Nephron (organoid): Measurements from ENCODE around the gene SPRR4.

ENCODE experiments used
- H3K27ac Mint-ChIP-seq, 3 experiments: 2 replicates each; pipeline ENCODE4 v1.8.0; 2020; ENCODE audit warnings: mixed read lengths in 3 of 3, mild to moderate bottlenecking in 2 of 3, moderate library complexity in 1 of 3
- H3K27me3 Mint-ChIP-seq: 2 replicates; pipeline ENCODE4 v1.8.0; 2021; ENCODE audit warnings: low read depth, mild to moderate bottlenecking, moderate library complexity, mixed read lengths
- H3K36me3 Mint-ChIP-seq: 2 replicates; pipeline ENCODE4 v1.8.0; 2020; ENCODE audit warnings: low read depth, mixed read lengths
- H3K4me1 Mint-ChIP-seq: 2 replicates; pipeline ENCODE4 v1.8.0; 2020; ENCODE audit warnings: mixed read lengths
- H3K4me3 Mint-ChIP-seq, 3 experiments: 2 replicates each; pipeline ENCODE4 v1.8.0; 2020; ENCODE audit warnings: mild to moderate bottlenecking in 3 of 3, mixed read lengths in 3 of 3, moderate library complexity in 2 of 3
- H3K9me3 Mint-ChIP-seq: 2 replicates; pipeline ENCODE4 v1.8.0; 2020; ENCODE audit warnings: mixed read lengths
- TF ChIP-seq, protein P1 (sequence below), 3 experiments: fragments of 200-600 bp; sonication (generic); IDR thresholded peaks; one replicate each; pipeline ENCODE4 v1.5.0; 2021; ENCODE audit warnings: antibody characterized with exemption in 3 of 3; ENCODE audit not compliant: unreplicated experiment in 3 of 3

SPRR4 gene

DNA sequence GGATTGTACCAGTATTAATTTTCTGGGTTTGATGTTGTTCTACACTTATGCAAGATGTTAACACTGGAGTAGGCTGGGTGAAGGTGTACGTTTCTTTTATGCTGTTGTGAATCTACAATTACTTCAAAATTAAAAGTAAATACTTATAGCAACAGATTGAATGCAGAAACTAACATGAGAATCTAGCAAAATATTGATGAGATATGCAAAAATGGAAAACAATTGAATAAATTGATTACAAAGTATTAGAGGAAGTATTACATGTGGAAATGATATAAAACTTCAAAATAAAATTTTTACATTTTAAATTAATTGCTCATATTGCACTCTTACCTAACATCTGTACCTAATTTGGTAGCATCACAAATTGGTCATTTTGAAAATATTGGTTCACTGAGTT, 25.4 kb downstream of the SPRR4 start:
- Mint-ChIP-seq H3K27me3 (peaks cover 4% of the 10 kb centered on the region), H3K27ac (no peak overlapping the region), H3K9me3 (peaks cover 6% of the 10 kb centered on the region), H3K36me3 (no peaks in the 10 kb centered on the region), H3K4me3 (no peak overlapping the region), H3K4me1 (no peaks in the 10 kb centered on the region)
- TF ChIP-seq, protein P1, sequence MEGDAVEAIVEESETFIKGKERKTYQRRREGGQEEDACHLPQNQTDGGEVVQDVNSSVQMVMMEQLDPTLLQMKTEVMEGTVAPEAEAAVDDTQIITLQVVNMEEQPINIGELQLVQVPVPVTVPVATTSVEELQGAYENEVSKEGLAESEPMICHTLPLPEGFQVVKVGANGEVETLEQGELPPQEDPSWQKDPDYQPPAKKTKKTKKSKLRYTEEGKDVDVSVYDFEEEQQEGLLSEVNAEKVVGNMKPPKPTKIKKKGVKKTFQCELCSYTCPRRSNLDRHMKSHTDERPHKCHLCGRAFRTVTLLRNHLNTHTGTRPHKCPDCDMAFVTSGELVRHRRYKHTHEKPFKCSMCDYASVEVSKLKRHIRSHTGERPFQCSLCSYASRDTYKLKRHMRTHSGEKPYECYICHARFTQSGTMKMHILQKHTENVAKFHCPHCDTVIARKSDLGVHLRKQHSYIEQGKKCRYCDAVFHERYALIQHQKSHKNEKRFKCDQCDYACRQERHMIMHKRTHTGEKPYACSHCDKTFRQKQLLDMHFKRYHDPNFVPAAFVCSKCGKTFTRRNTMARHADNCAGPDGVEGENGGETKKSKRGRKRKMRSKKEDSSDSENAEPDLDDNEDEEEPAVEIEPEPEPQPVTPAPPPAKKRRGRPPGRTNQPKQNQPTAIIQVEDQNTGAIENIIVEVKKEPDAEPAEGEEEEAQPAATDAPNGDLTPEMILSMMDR (IDR thresholded peaks at IDR 0.05; ENCODE audit: unreplicated experiment in 3 of 3), result no peak

DNA sequence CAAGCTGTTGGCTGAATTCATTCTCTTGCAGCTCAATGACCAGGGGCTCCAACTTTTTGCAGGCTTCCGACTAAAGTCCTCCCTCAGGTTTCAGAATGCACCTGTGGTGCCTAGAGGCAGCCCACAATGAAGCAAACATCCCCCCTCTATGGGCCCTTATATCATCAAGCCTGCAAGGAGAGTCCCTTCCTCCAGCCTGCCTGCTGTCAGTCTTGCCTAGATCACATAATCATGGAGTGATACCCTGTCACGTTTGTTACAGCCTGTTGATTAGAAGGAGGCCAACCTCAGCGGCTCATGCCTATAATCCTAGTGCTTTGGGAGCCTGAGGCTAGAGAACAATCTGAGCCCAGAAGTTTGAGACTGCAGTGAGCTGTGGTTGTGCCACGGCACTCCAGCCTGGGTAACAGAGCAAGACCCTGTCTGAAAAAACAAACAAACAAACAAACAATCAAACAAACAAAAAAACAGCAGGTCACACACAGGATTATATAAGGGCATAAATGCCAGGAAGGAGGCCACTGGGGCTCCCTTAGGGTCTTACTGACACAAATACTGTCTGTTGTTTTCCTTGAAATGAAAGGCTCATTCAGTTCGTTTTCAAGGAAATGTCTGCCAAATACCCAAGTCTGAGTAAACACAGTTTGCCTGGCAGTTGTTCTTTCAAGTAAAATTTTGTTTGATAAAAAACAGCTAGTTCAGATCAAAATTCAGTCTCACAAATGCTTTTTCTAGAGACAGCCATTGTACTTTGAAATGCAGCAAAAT, 26.4 kb downstream of the SPRR4 start:
- Mint-ChIP-seq H3K9me3 (peaks cover 6% of the 10 kb centered on the region), H3K36me3 (no peaks in the 10 kb centered on the region), H3K27me3 (peaks cover 4% of the 10 kb centered on the region), H3K27ac (no peak overlapping the region), H3K4me1 (no peaks in the 10 kb centered on the region), H3K4me3 (no peak overlapping the region)
- TF ChIP-seq, protein P1 (IDR thresholded peaks at IDR 0.05; ENCODE audit: unreplicated experiment in 3 of 3), result no peak

DNA sequence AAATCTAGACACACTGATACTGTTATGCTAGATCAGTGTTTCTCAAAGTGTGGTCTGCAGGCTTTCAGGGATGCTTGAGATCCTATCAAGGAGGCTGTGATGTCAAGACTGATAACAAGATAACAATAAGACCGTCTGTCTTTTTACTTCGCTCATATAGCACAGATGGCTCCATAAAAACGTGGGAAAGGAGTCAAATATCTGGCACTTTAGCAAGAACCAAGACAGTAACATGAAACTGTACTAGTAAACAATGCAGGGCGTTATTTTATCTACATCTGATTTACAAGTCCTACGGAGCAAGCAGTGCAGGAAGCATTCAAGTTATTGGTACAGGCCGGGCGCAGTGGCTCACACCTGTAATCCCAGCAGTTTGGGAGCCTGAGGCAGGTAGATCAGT, 27.5 kb downstream of the SPRR4 start:
- no peaks in the 10 kb centered on the region for H3K4me1 Mint-ChIP-seq
- no peak overlapping the region for H3K27ac Mint-ChIP-seq
- peaks cover 4% of the 10 kb centered on the region for H3K27me3 Mint-ChIP-seq
- H3K36me3 Mint-ChIP-seq, result no peaks in the 10 kb centered on the region
- H3K9me3 Mint-ChIP-seq, result peaks cover 6% of the 10 kb centered on the region
- no peak overlapping the region for H3K4me3 Mint-ChIP-seq
- TF ChIP-seq, protein P1 (IDR thresholded peaks at IDR 0.05; ENCODE audit: unreplicated experiment in 3 of 3), result no peak

- no peaks in the 10 kb centered on the region for H3K36me3 Mint-ChIP-seq
- H3K4me1 Mint-ChIP-seq, result no peaks in the 10 kb centered on the region
- peaks cover 4% of the 10 kb centered on the region for H3K27me3 Mint-ChIP-seq
- peaks cover 6% of the 10 kb centered on the region for H3K9me3 Mint-ChIP-seq
- H3K27ac Mint-ChIP-seq, result no peak overlapping the region
- no peak overlapping the region for H3K4me3 Mint-ChIP-seq
- TF ChIP-seq, protein P1 (IDR thresholded peaks at IDR 0.05; ENCODE audit: unreplicated experiment in 3 of 3), result no peak
Measured at GRCh38 chr1:152998476-152998875, 28.0 kb downstream of the SPRR4 start.

DNA sequence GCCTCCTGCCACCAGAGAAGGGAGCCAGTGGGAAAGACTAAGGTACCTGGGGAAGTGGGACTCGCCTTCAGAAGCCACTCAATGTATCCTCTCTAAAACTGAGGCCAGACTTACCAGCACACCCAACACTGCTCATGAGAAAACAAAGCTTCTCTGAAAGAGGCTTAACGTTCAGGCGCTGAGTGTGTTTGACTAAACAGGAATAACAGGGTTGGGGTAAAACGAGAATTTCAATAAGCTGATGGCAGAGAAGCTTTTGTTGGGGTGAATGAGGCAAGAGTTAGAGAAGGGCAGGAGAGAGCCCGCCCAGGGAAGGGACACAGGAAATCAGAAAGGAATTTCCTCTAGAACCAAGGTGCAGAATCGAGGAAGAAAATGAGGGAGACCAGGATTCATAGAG, 29.4 kb downstream of the SPRR4 start:
- Mint-ChIP-seq H3K4me1 (no peaks in the 10 kb centered on the region), H3K36me3 (no peaks in the 10 kb centered on the region), H3K27ac (no peak overlapping the region), H3K27me3 (peaks cover 4% of the 10 kb centered on the region), H3K4me3 (no peak overlapping the region), H3K9me3 (peaks cover 7% of the 10 kb centered on the region)
- TF ChIP-seq, protein P1 (IDR thresholded peaks at IDR 0.05; ENCODE audit: unreplicated experiment in 3 of 3), result no peak

- Mint-ChIP-seq H3K4me3 (no peak overlapping the region), H3K9me3 (peaks cover 7% of the 10 kb centered on the region), H3K4me1 (no peaks in the 10 kb centered on the region), H3K27me3 (peaks cover 3% of the 10 kb centered on the region), H3K36me3 (no peaks in the 10 kb centered on the region), H3K27ac (no peak overlapping the region)
- TF ChIP-seq, protein P1 (IDR thresholded peaks at IDR 0.05; ENCODE audit: unreplicated experiment in 3 of 3), result no peak
Measured at GRCh38 chr1:153000294-153000693, 29.8 kb downstream of the SPRR4 start.
